ENCODE measurements around the gene ISLR.

DNA sequence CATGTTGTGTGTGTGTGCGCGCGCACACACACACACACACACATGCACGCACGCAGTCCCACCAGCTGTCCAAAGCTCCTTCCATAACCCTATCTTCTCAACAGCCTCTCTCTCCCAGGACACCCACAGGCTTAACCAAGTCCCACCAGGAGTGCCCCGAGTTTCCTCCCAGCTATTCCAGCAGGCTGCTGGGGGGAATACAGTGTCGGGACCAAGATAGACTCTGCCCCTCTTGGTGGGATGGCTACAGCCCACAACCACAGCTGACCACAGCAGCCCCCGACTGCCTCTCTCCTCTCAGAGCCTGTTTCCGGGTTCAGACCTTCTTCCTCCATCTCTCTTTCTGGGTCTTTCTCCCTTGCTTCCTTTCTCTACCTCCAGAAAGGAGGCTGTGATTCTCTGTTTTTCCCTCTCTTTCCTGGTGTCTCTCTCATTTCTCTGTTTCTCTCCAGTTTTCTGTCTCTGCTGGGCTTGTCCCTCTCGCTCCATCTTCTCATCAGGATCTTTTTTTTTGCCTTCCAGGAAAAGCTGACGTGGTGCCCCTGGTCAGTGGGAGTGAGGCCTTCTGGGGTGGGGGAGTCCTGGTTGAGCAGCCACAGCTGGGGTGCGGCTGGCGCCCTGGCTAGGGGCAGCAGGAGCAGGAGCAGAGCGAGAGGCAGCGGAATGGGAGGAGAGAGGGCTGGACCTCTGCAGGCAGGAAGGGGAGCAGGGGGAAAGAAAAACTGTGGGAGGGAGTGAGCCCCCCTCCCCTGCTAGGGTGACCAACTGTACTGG is 3.3 kb upstream of the ISLR start:
- TF ChIP-seq CTCF (IDR thresholded peaks at IDR 0.05 in 8 of 11, conservative IDR thresholded peaks at IDR 0.05 in 3 of 11) (no peak), POLR2AphosphoS5 (IDR thresholded peaks at IDR 0.05) (peak; percentile 46 to 55 (median 51))
